NB4 (cell line): Measurements from ENCODE around the gene DUSP22.

ENCODE experiments used
- MAX ChIP-seq: IDR thresholded peaks from 2 replicates; pipeline ENCODE4 v1.6.1; 2011; ENCODE audit warnings: low read depth, low read length
- POLR2A ChIP-seq: IDR thresholded peaks from 2 replicates; pipeline ENCODE4 v1.6.1; 2011; ENCODE audit warnings: mild to moderate bottlenecking; ENCODE audit not compliant: insufficient read length; ENCODE audit errors: extremely low read depth
- TF ChIP-seq, protein P1 (sequence below): IDR thresholded peaks from one replicate; pipeline ENCODE4 v1.5.1; 2012; ENCODE audit warnings: low read depth, low read length

DNA sequence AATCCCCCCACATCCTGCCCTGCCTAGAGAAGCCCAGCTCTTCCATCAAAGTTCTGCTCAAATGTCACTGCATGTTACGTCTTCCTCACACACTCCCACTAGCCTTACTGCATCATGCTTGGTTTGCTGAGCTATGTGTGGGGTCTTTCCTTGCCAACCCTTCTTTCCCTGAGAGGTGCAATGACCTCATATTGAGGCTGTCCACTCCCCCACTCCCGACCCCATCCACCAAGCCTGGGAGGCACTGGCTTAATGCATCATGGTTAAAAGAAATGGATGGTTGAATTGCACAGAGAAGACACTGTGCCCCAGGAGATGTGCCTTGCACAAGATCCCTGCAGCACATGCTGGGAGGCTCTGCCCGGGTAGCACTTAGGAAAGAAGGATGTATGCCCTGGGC, 91.6 kb downstream of the DUSP22 start:
- TF ChIP-seq, protein P1, sequence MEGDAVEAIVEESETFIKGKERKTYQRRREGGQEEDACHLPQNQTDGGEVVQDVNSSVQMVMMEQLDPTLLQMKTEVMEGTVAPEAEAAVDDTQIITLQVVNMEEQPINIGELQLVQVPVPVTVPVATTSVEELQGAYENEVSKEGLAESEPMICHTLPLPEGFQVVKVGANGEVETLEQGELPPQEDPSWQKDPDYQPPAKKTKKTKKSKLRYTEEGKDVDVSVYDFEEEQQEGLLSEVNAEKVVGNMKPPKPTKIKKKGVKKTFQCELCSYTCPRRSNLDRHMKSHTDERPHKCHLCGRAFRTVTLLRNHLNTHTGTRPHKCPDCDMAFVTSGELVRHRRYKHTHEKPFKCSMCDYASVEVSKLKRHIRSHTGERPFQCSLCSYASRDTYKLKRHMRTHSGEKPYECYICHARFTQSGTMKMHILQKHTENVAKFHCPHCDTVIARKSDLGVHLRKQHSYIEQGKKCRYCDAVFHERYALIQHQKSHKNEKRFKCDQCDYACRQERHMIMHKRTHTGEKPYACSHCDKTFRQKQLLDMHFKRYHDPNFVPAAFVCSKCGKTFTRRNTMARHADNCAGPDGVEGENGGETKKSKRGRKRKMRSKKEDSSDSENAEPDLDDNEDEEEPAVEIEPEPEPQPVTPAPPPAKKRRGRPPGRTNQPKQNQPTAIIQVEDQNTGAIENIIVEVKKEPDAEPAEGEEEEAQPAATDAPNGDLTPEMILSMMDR, result no peak
- TF ChIP-seq MAX (no peak), POLR2A (no peak)
